Fibroblast of pulmonary artery (primary cell): ENCODE data around the gene MS4A4A.

Source experiments
- DNase-seq: peaks from one replicate; pipeline ENCODE4 v3.0.0-alpha.2; 2010; ENCODE audit warnings: low read depth
- H3K4me3 ChIP-seq: replicated peaks from 2 replicates; pipeline ENCODE4 v1.5.1; 2011; ENCODE audit warnings: low read depth, mild to moderate bottlenecking, control low read depth, low read length, moderate library complexity
- CTCF ChIP-seq: IDR thresholded peaks from 2 replicates; pipeline ENCODE4 v1.5.1; 2011; ENCODE audit warnings: mild to moderate bottlenecking, control low read depth, low read length, inconsistent platforms; ENCODE audit errors: missing control alignments

The MS4A4A gene

GRCh38 chr11:60336767-60337391, 56.4 kb downstream of the MS4A4A start:
- DNase-seq, result no peak
- H3K4me3 ChIP-seq, result no peak overlapping the region
- no peak for TF ChIP-seq CTCF

GRCh38 chr11:60338053-60338452, 57.6 kb downstream of the MS4A4A start:
- no peak for TF ChIP-seq CTCF
- H3K4me3 ChIP-seq, result no peak overlapping the region
- DNase-seq, result no peak

DNA sequence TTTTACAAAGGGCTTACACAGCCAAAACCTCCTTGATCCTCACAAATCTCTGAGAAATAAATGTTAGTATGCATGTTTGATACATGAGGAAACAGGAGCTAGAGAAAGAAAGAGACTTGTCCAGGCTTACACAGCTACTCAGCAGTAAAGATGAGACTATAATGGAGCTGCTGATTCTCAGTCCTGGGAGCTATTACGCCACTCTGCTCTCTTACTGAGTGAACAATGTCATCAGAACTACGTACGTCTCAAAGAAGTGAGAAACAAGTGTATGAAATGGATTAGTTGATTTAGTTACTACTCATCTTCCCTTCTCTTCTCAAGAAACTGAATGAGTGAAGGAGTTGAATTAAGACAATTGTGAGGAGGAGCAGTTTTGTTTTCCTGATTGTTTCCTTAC, 58.9 kb downstream of the MS4A4A start:
- TF ChIP-seq CTCF, result no peak
- no peak overlapping the region for H3K4me3 ChIP-seq
- DNase-seq, result no peak

GRCh38 chr11:60343094-60343704, 62.7 kb downstream of the MS4A4A start:
- no peak overlapping the region for H3K4me3 ChIP-seq
- peak; percentile 38 for TF ChIP-seq CTCF
- peak; percentile 4 for DNase-seq

DNA sequence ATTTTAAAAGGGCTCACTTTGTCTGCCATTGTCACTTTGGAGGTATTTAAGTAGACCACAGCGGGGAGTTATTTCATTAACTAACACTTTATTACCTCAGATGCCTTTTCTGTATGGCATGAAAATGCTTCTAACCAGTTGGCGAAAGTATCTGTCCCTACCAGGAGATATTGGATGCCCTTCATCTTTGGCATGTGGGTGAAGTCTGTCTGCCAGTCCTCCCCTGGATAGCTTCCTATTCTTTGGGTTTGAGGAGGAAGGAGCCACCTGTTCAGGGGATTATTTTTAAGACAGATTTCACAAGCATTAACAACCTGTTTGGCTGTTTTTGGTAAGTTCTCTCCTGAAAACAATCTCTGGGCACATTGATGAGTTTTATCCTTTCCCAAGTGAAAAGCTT, 63.7 kb downstream of the MS4A4A start:
- H3K4me3 ChIP-seq, result no peak overlapping the region
- DNase-seq, result no peak
- TF ChIP-seq CTCF, result no peak

DNA sequence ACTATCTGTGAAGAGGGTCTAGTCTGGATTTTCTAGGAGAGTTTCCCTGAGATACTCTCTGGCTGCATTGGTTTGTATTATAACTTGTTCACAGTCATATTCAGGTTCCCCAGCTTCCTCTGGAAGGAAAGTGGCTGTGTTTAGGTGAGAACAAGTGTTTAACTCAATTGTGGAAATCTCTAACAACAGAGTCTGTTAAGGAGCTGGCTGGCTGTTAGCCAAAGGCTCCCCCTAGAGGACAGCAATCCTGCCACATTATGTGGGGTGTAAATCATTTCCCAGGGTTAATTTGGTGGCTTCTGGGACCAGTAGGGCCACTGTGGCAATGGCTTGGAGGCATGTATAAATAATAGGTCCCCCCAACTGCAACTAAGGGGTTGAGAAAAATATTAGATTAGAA, 65.0 kb downstream of the MS4A4A start:
- DNase-seq, result no peak
- no peak overlapping the region for H3K4me3 ChIP-seq
- TF ChIP-seq CTCF, result peak; percentile 4
